HG02798 (cell line): ENCODE data around the gene ACTL6B.

Experiments used
- ATAC-seq: cut with Tn5 transposase; IDR thresholded peaks from one replicate; pipeline ENCODE4 v1.9.1; 2021; ENCODE audit warnings: mild to moderate bottlenecking; ENCODE audit not compliant: unreplicated experiment, poor library complexity

Gene ACTL6B

GRCh38 chr7:100630066-100630465, 26.2 kb downstream of the ACTL6B start:
- ATAC-seq = no peak

DNA sequence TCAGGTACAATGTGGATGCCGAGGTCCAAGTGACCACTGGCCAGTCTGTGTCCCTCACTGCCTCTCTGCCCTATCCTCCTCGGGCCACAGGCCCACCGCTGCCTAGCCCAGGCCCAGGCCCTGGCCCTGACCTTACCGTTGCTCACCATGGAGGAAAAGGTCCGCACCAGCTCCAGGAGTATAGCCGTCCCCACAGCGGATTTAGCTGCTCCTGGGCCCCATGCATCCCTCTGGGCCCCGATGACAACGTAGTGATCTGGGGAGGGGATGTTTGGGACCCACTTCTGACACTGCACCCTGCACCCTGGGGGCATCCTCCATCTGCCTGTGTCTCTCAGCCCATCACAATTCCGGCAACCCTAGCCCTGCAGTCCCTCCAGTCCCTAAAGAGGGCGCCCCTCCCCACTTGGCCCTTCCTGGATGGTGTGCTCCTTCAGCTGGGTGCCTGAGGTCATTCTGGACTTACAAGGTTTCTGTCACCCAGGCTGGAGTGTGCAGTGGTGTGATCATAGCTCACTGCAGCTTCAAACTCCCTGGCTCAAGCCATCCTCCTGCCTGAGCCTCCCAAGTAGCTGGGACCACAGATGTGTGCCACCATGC, 27.0 kb downstream of the ACTL6B start:
- ATAC-seq = no peak

GRCh38 chr7:100627238-100627549, 29.1 kb downstream of the ACTL6B start:
- no peak for ATAC-seq

DNA sequence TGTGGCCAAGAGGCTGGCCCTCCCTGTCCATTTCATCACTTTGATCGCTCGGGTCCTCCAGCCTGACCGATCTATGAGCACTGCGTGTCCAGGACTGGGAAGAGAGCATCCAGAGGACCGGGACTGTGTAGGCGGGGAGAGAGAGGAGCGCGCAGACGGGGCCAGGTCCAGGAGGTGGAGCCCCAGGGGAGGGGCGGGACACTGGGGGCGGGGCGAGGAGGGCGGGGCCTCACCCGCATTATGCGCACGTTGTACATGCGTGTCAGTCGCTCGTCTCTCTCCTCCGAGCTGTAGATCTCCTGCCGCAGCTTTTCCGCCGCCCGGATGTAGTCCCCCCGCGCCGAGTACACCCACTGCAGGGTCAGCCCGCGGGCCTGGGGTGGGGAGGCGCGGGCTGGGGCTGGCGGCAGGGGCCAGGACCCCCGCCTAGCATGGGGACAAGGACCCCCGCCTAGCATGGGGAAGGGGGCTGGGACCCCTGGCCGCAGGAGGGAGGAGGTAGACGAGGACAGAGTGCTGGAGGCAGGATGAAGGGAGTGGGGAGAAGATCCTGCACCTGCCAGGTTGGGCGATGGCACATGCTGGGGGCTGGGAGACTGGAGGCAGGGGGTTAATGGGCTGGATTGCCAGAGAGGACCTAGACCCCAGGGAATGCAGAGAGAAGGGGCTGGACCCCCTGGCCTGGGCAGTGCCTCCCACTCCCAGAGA, 29.6 kb downstream of the ACTL6B start:
- ATAC-seq = peak; percentile 82

GRCh38 chr7:100626055-100626454, 30.2 kb downstream of the ACTL6B start:
- no peak for ATAC-seq

DNA sequence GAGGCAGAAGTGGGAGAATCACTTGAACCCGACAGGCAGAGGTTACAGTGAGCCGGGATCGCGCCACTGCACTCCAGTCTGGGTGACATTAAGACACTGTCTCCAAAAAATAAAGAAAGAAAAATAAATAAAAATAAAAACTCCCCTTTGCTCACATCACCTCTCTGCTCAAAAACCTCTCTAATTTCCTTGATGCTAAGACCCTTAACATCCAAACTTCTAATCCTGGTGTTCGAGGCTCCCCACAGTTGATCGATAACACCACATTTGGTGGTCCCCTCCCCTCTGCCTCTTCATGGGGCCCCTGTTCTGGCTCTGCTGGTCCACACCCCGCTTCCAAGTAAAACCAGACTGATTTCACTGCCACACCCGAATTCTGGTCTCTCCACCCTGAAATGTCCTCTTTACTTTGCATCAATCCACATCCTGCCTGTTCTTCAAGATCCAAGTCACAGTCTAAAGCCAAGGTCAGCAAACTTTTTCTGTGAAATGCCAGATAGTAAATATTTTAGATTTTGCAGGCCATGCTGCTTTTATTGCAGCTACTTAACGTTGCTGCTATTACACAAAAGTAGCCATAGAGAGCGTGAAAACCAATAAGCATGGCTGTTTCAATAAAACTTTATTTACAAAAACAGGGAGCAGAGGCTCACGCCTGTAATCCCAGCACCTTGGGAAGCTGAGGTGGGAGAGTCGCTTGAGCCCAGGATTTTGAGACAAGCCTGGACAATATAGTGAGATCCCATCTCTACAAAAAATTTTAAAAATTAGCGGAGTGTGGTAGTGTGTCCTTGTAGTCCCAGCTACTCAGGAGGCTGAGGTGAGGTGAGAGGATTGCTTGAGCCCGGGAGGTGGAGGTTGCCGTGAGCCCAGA, 32.1 kb downstream of the ACTL6B start:
- ATAC-seq = no peak

- no peak for ATAC-seq
Measured at GRCh38 chr7:100621554-100621953, 34.7 kb downstream of the ACTL6B start.

- ATAC-seq = no peak
Measured at GRCh38 chr7:100620804-100621203, 35.4 kb downstream of the ACTL6B start.

GRCh38 chr7:100620239-100620638, 36.0 kb downstream of the ACTL6B start:
- ATAC-seq = no peak

DNA sequence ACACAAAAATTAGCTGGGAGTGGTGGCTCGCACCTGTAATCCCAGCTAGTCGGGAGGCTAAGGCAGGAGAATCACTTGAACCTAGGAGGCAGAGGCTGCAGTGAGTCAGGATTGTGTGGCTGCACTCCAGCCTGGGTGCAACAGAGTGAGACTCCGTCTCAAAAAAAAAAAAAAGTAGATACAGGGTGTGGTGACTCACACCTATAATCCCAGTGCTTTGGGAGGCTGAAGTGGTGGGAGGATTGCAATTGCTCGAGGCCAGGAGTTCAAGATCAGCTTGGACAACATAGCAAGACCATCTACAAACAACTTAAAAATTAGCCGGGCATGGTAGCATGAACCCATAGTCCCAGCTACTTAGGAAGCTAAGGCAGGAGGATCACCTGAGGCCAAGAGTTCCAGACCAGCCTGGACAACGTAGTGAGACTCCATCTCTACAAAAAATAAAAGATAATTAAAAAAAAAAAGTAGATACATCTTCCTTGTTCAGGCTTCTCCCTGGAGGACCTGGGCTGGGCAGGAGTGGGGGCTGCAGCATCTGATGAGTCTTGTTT, 41.9 kb downstream of the ACTL6B start:
- no peak for ATAC-seq

DNA sequence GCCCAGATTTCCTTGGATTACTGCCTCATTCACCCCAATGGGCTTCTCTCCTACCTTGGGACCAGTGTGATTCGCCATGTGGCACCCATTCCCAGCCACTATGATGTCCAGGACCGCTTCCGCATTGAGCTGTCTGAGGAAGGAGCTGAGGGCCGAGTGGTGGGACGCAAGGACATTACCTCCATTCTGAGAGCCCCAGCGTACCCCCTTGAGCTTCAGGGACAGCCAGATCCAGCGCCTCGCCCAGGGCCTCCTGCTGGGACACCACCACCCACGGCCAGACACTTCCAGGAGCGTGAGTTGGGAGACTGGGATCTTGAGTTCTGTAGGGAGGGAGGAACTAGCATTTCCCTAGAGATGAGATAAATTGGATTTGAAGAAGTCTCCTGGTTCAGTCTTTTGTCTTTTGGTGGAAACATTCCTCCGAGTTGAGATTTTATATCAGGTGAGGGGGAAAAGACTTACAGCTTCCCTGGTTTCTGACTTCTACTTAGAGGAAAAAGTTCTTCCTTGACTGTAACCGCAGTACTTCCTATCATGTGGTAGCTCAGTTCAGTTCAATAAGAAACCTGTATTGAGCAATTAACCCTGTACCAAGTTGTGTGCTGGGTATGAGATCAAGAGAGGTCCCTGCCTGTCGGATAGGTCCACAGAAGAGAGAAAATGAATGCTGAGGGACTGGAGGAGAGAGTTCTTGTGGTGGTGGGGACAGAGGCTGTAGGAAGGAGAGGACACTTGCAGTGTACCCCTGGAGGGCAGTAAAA, 42.7 kb downstream of the ACTL6B start:
- no peak for ATAC-seq

DNA sequence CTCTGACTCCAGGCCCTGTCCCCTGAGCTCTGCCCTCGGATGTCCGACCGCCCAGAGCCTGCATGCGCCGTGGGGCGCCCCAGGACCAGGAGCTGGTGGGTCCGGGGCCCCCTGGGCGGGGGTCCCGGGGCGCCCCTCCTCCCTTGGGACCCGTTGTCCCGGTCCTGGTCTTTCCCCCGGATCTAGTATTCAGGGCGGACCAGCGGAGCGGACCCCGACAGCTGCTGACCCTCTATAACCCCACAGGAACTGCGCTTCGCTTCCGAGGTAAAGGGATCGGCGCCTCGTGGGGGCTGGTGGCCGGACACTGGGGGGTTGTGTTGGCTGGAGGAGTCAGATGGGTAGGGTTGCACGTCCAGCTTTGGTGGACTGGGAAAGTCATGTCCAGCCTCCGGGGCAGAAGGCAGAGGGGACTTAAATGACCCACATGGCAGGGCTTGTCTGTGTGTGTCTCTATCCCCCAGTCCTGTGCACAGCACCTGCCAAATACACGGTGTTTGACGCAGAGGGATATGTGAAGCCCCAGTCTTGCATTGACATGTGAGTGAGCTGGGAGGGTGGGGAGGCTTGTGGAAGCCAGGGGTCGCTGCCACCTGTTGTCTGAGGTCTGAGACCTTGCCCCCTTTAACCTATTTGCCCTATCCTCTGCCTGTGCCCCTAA, 43.4 kb downstream of the ACTL6B start:
- no peak for ATAC-seq

GRCh38 chr7:100611983-100612729, 44.1 kb downstream of the ACTL6B start, which contains the start of gene MOSPD3:
MOSPD3 (plus strand) TSS chr7:100612540; CDS start chr7:100612792, 252 bp downstream.
- ATAC-seq = peak; percentile 94

DNA sequence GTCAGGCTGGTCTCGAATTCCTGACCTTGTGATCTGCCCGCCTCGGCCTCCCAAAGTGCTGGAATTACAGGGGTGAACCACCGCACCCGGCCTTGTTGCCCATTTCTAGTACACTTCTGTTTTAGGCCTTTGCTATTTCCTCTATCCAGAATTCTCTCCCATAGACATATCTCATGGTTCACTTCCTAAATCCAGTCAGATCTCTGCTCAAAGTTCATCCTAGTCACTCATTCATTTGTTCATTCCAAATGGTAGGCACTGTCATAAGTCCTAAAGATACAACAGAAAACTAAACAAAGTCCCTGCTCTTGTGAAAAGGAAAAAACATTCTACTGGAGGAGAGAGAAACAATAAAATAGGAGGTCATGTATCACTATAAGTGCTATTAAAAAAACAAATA, 46.3 kb downstream of the ACTL6B start:
- ATAC-seq = no peak

DNA sequence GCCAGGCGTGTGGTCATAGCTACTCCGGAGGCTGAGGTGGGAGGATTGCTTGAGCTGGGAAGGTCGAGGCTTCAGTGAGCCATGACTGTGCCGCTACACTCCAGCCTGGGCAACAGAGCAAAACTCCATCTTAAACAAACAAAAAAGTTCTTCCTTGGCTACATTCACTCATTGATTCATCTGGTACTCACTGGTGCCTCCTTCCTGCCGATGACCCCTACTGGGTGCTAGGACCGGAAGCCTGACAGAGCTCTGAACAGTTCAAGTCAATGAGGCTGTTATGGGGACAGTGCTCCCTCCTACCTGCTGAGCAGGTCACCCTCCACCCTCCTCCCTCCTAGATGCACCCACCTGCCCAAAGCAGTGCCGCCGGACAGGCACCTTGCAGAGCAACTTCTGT, 49.1 kb downstream of the ACTL6B start:
- no peak for ATAC-seq

GRCh38 chr7:100606313-100606712, 49.9 kb downstream of the ACTL6B start:
- no peak for ATAC-seq

DNA sequence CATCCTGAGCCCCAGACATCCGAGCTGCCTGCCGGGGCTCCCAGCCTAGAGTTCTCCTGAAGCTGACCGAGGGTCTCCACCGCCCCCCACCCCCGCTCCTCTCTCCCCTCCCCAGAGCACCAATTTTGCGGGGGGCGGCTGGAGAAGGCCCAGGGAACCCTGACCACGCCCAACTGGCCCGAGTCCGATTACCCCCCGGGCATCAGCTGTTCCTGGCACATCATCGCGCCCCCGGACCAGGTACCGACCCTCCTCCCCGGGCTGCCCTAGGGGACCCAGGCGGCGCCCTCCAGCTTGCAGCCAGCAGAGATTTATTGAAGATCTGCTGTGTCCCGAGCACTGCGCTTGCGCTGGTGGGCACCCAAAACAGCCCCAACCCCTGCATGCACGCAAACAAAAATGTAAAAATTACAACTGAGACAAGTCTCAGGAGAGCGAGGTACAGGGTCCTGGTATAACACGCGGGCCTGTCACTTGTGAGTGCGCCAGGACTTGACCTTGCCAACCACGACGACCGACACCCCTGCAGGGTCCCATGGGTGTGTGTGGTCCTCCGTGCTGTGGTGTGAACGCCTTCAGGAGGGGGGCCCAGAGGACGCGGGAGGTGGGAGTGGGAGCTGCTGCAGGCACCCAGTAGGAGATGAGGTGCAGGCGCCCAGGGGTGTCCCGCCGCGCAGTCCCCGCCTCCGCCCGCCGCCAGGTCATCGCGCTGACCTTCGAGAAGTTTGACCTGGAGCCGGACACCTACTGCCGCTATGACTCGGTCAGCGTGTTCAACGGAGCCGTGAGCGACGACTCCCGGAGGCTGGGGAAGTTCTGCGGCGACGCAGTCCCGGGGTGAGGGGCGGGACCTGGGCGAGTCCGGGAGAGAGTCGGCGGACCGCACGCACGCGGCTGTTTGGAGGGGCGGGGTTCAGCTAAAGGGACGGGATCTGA, 51.0 kb downstream of the ACTL6B start:
- ATAC-seq = no peak
